HG03460 (cell line): ENCODE data around the gene CENPX.
"Not testable (repeated sequence)": the region's sequence is repeated elsewhere in the genome, so short reads cannot be mapped to it uniquely, and the experiment has no call there.

Experiments
- ATAC-seq: cut with Tn5 transposase; IDR thresholded peaks from one replicate; pipeline ENCODE4 v1.9.1; 2021; ENCODE audit not compliant: unreplicated experiment

The CENPX gene

DNA sequence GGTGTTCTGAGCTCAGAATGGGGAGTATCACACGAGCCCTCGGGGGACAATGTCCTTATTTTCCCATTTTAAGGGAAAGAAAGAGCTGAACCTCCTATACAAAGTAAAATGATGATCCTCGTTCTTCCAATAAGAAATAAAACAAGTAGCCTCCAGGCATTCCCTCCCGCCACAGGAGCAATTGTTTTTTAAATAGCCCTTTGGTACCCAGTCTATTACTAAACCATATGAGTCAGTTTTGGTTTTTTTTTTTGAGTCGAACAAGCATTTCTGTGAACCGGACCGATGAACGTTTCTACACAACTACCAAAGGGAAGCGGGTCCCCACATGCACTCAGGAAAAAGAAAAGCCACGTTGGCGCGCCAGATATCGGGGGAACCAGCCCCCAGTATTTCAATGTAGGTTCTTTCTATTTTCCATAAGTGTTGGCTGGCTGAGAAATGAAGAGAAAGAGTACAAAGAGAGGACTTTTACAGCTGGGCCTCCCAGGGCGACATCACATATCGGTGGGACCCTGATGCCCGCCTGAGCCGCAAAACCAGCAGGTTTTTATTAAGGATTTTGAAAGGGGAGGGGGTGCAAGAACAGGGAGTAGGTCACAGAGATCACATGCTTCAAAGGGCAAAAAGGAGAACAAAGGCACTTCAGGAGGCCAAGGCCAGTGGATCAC, 18.6 kb upstream of the CENPX start:
- ATAC-seq: no peak

DNA sequence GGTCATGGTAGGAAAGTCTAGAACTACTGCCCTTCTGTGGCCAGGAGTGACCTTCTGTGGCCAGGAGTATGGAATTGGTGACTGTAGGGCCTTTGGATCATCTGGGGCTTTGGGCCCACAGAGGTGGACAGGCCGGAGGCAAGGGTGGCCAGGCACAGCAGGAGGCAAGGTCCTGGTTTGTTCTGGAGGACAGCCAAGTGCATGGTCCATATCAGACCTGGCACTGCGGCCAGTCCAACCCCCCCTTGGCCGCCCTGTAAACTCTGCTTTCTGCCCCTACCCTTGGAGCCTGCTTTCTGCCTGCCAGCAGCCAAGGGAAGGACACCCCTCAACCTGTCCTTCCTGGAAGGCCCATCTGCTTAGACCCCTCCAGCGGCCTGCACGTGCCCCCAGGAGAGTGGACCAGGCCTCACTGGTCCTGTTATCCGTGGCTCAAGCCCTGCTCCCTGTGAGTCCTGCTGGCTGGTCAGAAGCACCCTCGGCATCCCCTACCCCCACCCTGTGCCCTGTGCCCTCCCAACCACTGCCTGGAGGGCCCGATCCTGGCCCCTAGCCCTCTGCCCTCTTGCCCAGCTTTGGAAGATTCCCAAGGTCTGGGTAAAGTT, 17.1 kb upstream of the CENPX start:
- ATAC-seq: no peak

DNA sequence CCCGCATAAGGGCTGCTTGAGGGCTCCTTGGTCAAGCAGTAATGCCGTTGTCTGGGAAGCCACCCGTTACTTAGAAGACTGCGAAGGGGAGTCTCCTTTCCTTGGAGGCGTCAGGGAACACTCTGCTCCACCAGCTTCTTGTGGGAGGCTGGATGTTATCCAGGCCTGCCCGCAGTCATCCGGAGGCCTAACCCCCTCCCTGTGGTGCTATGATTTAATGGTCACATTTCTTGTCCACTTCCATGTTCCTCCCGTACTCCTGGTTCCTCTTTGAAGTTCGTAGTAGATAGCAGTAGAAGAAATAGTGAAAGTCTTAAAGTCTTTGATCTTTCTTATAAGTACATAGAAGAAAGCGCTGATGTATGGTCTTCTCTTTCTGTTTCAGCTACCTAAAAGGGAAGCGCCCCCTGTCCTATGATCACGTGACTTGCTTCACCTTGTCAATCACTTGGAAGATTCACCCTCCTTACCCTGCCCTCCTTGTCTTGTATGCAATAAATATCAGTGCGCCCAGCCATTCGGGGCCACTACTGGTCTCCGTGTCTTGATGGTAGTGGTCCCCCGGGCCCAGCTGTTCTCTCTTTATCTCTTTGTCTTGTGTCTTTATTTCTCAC, 16.2 kb upstream of the CENPX start:
- ATAC-seq: not testable (repeated sequence)

DNA sequence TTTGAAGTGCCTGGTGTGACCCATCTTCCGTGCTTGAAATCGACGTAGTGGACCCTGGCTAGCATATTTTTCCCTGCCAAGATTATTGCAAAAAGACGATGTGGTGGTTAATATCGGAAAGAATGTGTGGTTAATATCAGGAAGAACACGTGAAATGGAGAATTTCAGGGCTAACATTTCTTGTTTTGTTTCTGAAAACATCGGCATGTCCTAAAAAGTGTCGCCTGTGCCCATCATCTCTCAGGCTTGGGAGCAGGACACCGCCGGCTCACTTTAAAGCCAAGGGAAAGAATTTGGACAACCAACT, 15.2 kb upstream of the CENPX start:
- no peak for ATAC-seq

DNA sequence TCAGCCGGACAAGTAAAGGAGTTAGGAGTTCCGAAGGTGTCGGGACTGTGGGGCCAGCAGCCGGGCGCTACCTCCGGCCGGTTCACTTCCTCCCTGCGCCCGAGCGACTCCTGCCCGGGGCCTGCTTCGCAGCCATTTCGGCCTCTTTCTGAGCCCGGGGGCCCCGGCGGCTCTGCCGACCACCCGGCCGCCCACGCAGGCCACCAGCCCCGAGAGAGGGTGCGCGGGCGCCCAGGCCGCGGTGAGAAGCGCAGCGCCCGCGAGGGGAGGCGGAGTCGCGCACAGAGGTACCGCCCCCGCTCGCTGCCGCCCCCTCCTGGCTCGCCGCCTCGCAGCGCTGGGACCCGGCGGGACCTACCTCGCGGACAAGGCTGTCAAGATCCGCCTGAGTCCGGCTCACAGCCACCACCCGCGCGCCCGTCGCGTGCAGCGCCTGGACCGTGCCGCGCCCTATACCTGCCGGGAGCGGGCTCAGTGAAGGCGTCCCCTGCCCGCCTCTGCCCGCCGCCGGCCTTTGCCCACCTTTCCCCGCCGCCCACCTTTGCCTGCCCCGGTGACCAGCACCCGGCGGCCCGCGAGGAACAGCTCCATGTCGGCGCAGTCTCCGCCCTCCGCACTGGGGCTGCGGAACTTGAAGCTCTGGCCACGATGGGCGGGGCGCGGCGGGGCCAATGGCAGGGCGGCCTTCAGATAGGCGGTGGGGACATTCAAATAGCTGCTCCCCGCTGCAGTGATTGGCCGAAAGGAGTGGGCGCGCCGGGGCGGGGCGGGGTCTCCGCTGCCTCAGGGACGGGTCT, 14.6 kb upstream of the CENPX start, which contains the start of gene DCXR:
Gene DCXR, minus strand, starts transcription at position 606 of the 797 bp plus-strand sequence. Its CDS starts 15 bp downstream, at position 591.
- ATAC-seq: peak; percentile 81

DNA sequence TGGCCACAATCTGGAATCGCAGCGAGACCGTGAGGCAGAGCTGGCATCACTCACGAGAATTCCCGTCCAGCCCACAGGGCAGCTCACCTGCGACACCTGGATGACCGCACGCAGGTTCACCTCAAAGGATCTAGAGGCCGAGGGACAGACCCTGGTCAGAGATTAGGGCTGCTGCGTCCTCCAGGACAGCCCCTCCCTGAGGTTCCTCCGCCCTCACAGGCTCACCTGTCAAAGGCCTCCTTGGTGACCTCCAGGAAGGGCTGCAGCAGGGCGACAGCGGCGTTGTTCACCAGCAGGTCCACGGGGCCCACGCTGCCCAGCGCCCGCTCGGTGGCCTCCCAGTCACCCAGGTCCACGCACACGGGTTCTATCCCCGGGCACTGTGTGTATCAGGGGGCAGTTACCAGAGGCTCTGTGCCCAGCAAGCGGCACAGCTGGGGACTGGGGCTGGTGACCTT, 14.0 kb upstream of the CENPX start:
- ATAC-seq: no peak

DNA sequence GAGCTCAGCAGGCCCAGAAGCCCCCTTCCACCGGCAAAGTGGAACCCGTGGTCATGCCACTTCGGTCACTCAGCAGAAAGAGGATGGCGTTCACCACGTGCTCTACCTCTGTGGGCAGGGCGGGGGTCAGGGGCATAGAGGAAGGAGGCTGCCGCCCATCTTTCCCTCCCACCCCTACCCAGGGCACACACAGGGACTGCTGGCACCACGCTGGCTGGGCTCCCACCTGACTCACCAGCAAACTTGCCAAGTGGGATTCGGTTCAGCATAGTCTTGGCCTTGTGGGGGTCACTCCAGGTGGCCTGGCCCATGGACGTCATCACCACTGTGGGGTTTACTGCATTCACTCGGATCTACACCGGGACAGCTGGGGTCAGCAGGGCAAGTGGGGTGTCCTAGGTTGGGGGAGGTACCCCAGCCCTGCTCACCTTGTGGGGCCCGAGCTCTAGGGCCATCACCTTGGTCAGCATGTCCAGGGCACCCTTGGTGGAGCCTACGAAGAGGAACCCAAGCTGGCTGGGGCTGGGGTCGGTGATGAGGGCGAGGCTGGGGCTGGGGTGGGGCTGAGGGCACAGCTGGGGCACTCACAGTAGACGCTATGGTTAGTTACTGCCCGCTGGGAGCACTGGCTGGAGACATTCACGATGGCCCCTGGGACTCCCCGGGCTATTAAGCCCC, 13.4 kb upstream of the CENPX start:
- ATAC-seq: no peak

DNA sequence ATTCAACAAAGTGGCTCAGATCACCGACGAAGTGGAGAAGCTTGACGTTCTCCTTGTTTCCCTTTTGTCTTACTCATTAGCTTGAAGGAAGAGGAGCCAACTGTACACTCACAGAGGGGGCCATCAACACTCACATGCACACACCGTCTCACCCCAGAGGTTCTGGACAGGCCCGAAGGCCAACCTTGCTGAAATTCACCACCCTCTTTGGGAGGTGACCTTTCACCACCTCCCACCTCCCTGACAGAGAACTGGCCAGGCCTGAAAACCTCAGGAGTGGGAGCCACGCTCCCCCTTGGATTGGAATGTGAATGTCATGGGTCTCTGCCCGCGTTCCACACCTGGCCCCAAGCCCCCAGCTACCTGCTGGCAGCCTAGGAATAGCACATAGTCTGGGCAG, 12.8 kb upstream of the CENPX start:
- ATAC-seq: no peak

DNA sequence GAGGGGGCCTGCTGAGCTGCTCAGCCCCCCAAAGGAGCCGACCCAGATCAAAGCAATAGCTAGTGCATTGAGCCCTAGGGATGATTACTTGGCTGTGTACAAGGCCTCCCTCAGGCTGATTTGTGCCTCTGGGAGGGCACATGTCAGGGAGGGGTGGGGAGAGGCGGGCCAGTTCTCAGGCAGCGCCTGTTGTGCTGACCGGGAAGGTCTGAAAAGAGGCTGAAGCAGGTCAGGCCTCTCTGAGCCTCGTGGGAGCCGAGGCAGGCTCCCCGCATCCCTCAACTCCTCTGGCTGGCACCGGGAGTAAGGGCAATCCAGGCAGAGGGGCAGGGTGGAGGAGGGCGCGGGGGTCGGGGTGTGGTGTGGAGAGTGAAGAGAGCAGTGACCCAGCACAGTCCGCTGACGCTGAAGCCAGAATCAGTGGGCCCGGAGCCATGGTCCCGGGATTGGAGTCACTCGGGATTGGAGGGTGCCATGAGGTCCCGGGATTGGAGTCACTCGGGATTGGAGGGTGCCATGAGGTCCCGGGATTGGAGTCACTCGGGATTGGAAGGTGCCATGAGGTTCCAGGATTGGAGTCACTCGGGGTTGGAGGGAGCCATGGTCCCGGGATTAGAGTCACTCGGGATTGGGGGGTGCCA, 11.8 kb upstream of the CENPX start:
- no peak for ATAC-seq

DNA sequence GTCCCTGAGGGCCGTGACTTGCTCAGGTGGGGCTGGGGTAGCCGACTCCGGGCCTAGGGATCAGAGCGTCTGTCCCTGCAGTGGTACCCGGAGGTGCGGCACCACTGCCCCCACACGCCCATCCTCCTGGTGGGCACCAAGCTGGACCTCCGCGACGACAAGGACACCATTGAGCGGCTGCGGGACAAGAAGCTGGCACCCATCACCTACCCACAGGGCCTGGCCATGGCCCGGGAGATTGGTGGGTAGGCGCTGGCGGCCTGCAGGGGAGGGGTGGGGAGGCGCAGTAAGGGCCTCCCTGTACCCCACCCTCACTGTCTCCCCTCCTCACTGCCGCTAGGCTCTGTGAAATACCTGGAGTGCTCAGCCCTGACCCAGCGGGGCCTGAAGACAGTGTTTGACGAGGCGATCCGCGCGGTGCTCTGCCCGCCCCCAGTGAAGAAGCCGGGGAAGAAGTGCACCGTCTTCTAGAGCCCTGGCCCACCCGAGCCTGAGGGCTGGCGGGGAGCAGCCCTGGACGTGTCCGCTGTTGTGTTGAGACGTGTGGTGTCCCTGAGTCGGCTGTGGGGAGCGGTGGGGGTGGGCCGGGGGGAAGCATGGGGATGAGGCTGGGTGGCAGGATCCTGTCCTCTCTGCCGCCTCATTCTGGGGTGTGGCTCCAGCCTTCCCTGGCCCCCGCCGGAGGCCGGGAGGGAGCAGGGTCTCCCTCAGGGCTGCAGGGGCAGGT, 10.8 kb upstream of the CENPX start:
- ATAC-seq: no peak

DNA sequence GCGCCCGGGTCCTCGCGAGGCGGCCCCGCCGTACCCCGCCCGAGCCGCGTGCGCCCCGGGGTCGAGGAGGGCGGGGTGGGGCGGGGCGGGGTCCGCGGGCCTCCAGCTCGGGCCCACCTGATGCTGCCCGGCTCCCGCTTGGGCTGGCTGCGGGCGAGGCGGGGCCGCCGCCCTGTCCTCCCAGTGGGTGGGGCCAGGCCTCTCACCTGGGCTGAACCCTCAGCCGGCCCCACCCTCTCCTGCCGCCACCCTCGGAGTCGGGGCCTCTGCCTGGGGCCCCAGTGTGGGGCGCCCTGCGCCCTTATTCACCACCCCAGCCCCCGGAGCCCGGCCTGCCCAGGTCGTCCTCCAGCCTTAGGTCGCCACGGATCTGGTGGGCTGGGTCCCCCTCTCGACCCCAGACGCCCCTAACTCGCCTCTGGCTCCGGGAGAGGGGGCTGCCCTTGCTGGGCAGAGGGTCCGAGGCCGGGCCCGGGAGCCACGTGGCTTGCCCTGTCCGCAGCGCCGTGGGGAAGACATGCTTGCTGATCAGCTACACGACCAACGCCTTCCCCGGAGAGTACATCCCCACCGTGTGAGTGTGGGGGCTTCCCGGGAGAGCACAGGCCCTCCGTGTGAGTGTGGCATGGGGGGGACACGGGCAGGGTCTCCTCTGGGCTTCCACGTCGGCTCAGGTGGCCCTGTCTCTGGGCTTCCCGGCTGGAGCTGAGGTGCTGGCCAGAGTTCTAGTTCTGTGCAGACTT, 9.4 kb upstream of the CENPX start:
- ATAC-seq: no peak

DNA sequence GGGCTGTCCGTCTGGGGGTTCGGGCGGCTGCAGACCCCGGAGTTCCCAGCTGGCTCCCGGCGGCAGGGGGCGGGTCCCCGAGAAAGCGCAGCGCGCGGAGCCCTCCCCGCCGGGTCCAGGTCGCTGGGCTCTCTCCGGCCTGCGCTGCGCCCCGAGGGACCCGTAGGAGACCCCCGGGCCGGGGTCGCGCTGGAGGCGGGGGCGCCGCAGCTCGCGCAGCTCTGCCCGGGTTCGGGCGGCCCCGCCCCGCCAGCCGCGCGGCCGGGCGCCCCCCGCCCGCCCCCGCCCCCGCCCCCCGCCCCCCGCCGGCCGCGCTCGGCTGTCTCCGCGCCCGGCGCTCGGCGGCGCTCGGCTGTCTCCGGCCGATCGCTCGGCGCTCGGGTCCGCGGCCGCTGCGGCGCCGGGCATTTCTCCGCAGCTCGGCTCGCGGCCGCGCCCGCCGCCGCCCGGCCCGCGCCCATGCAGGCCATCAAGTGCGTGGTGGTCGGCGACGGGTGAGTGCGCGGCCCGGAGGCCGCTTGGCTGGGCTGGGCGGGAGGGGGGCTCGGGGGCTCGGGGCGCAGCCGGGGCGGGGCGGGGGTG, 8.7 kb upstream of the CENPX start, which contains the start of gene RAC3:
Gene RAC3, plus strand, starts transcription at position 376 of the 582 bp plus-strand sequence. Its CDS starts 84 bp downstream, at position 460.
- no peak for ATAC-seq

DNA sequence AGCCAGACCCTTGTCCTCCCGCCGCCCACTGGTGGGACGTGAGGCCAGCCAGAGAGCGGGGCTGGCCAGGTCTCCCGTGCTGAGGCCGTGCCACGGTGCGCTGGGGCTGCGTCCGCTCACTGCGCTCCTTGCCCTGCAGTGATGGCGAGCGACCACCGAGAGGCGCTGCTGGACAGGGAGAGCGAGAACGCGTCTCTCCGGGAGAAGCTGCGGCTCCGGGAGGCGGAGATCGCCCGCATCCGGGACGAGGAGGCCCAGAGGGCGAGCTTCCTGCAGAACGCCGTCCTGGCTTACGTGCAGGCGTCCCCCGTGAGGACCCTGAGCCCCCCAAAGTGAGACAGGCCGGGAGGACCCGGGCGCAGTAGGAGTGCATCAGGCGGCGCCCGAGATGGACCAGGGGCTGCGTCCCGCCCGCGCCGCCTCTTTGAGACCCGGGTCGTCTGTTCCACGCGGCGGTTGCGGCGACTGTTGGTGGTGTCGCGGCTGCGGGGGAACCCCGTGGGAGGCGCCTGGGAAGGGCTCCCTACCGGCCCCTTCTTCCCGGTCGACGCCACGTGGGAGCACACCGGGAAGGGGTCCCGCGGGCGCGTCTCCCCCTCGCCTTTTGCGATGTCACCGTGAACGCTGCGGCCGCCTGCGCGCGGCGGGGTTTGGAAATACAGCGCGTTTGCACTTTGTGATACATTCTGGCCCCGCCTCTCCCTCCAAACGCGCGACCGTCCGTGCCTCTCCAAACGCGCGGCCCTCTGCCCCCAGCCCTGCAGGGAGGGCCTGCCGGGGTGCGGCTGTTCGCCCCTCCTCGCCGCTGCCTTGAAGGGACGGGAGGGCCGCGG, 8.0 kb upstream of the CENPX start:
- no peak for ATAC-seq

DNA sequence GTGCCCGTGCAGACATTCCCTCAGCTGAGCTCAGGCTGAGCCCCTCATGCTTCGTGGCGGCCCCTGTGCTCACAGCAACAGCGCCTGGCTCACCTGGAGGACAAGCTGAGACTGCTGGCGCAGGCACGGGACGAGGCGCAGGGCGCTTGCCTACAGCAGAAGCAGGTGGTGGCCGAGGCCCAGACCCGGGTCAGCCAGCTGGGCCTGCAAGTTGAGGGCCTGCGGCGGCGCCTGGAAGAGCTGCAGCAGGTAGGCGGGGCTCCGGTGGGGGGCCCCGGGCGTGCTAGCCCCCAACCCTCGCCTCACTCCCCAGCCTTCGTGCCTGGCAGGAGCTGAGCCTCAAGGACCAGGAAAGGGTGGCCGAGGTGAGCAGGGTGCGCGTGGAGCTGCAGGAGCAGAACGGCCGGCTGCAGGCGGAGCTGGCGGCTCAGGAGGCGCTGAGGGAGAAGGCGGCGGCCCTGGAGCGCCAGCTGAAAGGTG, 7.4 kb upstream of the CENPX start:
- ATAC-seq: no peak

DNA sequence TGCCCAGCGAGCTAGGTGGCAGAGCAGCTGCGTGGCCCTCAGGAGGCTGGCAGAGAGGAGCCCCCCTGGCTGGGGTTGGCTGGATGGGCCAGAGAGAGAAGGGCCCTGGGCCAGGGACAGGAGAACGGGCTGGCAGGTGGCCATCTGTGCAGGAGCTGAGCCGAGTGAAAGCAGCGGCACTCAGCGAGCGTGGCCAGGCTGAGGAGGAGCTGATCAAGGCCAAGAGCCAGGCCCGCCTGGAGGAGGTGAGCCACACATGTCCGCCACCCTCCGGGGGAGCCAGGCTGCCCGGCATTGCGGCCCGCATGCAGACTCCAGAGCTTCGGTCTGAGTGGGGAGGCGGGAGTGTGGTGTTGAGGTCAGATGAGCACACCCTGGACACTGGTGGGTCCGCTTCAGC, 6.7 kb upstream of the CENPX start:
- ATAC-seq: no peak

DNA sequence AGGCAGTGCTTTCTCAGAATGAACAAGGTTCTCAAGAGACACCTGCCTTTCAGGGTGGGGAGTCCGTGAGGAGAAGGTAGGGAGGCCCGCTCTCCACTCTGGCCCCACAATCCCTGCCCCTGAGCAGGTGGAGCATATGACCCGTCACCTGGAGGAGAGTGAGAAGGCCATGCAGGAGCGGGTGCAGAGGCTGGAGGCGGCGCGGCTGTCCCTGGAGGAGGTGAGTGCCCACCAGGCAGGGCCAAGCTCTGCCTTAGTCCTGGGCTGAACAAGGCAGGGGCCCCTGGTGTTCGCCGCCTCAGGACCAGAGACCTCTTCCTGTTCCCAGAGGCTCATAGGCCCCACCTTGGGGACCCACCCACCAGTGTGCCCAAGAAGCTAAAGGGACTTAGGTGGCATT, 6.3 kb upstream of the CENPX start:
- ATAC-seq: no peak

DNA sequence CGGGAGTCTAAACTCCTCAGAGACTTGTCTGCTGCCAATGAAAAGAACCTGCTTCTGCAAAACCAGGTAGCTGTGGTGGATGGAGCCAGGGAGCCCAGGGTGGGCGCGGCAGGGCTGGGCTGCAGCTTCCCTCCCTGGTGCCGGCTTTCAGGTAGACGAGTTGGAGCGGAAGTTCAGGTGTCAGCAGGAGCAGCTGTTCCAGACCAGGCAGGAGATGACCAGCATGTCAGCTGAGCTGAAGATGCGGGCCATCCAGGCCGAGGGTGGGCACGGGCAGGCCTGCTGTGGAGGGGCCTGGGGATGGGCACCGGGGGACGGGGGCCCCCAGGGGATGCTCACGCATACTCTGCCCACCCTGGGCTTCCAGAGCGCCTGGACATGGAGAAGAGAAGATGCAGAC, 5.6 kb upstream of the CENPX start:
- ATAC-seq: no peak
